ENCODE data around the gene SLC10A7. TPM values are rescaled to one million over a fixed set of nuclear protein-coding genes. Genes with fewer than 3 reads are reported as not detected.

Gene SLC10A7
- total and polyA plus RNA-seq, 2 of the 4 experiments (the other 2 are of a cell fraction): 5.2 to 8.4 TPM

GRCh38 chr4:146211440-146211839 is 310.3 kb downstream of the SLC10A7 start:
- BruUV-seq (replicated peaks): no TSS peak
- no peak overlapping the region for H3K4ac ChIP-seq (ENCODE audit: low read depth, low read length)
- no peaks in the 10 kb centered on the region for H3K4me1 ChIP-seq (ENCODE audit: control insufficient read depth, insufficient read depth, low read length)
- in situ Hi-C loops (cut with MboI; ENCODE audit: low sequenced_read_pairs): no loop called here
- H3K9me1 ChIP-seq (ENCODE audit: insufficient read depth, low read length): no peaks in the 10 kb centered on the region
- H3K27me3 ChIP-seq (ENCODE audit: control insufficient read depth, insufficient read depth, low read length): peaks cover 12% of the 10 kb centered on the region
- CTCF ChIA-PET: no interaction called here
- no peak overlapping the region for H2BK120ac ChIP-seq (ENCODE audit: low read depth, low read length)
- H3K9ac ChIP-seq (ENCODE audit: low read depth, low read length): no peak overlapping the region
- H3K79me1 ChIP-seq (ENCODE audit: low read depth in 1 of 2, low read length in 2 of 2): no peaks in the 10 kb centered on the region
- TF ChIP-seq NFE2L2 (IDR thresholded peaks at IDR 0.05; ENCODE audit: low read depth, low read length): no peak
- TF ChIP-seq BHLHE40 (IDR thresholded peaks at IDR 0.05; ENCODE audit: low read depth, low read length): no peak
- TF ChIP-seq FOS (IDR thresholded peaks at IDR 0.05; ENCODE audit: low read depth, low read length): no peak
- TF ChIP-seq USF2 (IDR thresholded peaks at IDR 0.05; ENCODE audit: low read depth, low read length): no peak
- TF ChIP-seq CEBPB (IDR thresholded peaks at IDR 0.05; ENCODE audit: low read depth, low read length): no peak
- TF ChIP-seq RCOR1 (IDR thresholded peaks at IDR 0.05; ENCODE audit: insufficient replicate concordance, low read length): no peak
- no peak for TF ChIP-seq CTCF (conservative IDR thresholded peaks at IDR 0.05; ENCODE audit: low read depth, low read length)
- no peak for TF ChIP-seq MXI1 (IDR thresholded peaks at IDR 0.05; ENCODE audit: borderline replicate concordance, low read depth, low read length)
- TF ChIP-seq SMC3 (IDR thresholded peaks at IDR 0.05; ENCODE audit: low read depth, low read length): no peak
- no peak for TF ChIP-seq CHD1 (IDR thresholded peaks at IDR 0.05; ENCODE audit: low read depth, low read length)
- TF ChIP-seq ELK1 (IDR thresholded peaks at IDR 0.05; ENCODE audit: borderline replicate concordance, low read depth, low read length): no peak
- TF ChIP-seq POLR2A (IDR thresholded peaks at IDR 0.05; ENCODE audit: low read depth, low read length): no peak
- no peak for TF ChIP-seq MAFK (IDR thresholded peaks at IDR 0.05; ENCODE audit: low read depth, low read length)
- no peak for TF ChIP-seq RFX5 (IDR thresholded peaks at IDR 0.05; ENCODE audit: low read depth, low read length)
- no peak overlapping the region for H3K4me2 ChIP-seq (ENCODE audit: low read depth, low read length)
- no peak overlapping the region for H2AFZ ChIP-seq (replicated peaks; ENCODE audit: low read length, poor library complexity)
- H4K5ac ChIP-seq (ENCODE audit: low read depth, low read length): no peak overlapping the region
- no peak overlapping the region for H3K27ac ChIP-seq (ENCODE audit: insufficient read depth, low read length)
- no CpG with 5 or more reads among the region's 7 CpGs for WGBS, 2 experiments (ENCODE audit: extremely low coverage in 2 of 2, insufficient read length in 1 of 2)
- POLR2A ChIA-PET (ENCODE audit: unreplicated experiment): no interaction called here
- no peak overlapping the region for H2AK5ac ChIP-seq (ENCODE audit: low read depth, low read length)
- DNase-seq (no peak), ATAC-seq (ENCODE audit: low read depth) (no peak)
- H3K56ac ChIP-seq (ENCODE audit: extremely low read depth, insufficient read depth, low read length): no peak overlapping the region
- H3K36me3 ChIP-seq (ENCODE audit: control insufficient read depth, insufficient read depth, low read length): no peaks in the 10 kb centered on the region
- no peak overlapping the region for H4K91ac ChIP-seq (ENCODE audit: insufficient read depth, low read depth, low read length)
- H2BK20ac ChIP-seq (ENCODE audit: low read depth, low read length): no peak overlapping the region
- no peak overlapping the region for H4K8ac ChIP-seq (ENCODE audit: low read depth in 2 of 2, low read length in 2 of 2)
- H2BK5ac ChIP-seq (ENCODE audit: low read depth, low read length, poor library complexity, severe bottlenecking): no peak overlapping the region
- no peak overlapping the region for H3K14ac ChIP-seq (replicated peaks; ENCODE audit: low read depth, low read length)
- no peak overlapping the region for H2BK15ac ChIP-seq (ENCODE audit: low read depth, low read length)
- dilution Hi-C loops (cut with HindIII; ENCODE audit: low sequenced_read_pairs, unreplicated experiment): no loop called here
- H4K20me1 ChIP-seq (ENCODE audit: insufficient read depth, low read length): no peaks in the 10 kb centered on the region
- no peak overlapping the region for H3K4me3 ChIP-seq (ENCODE audit: insufficient read depth, low read depth, low read length)
- no peak overlapping the region for H3K18ac ChIP-seq (ENCODE audit: low read depth, low read length)
- no peaks in the 10 kb centered on the region for H3K9me3 ChIP-seq (ENCODE audit: control insufficient read depth, insufficient read depth, low read length)
- intact Hi-C loops (cut with micrococcal nuclease): no loop called here
- no peak overlapping the region for H3K23ac ChIP-seq (ENCODE audit: low read depth, low read length)
- no peak overlapping the region for H2AK9ac ChIP-seq (replicated peaks; ENCODE audit: low read depth, low read length, poor library complexity)
